Esophagus muscularis mucosa (tissue), 4 donors: ENCODE measurements around the gene ZNF423.

ENCODE experiments used
- CTCF ChIP-seq, 3 experiments: fragments of 200-600 bp in 2 of 3; fragments of 450-650 bp in 1 of 3; sonication (generic) in 2 of 3; IDR thresholded peaks; one replicate each; pipeline ENCODE4 v1.5.1; 2017 to 2019; ENCODE audit warnings: antibody characterized with exemption in 3 of 3, mild to moderate bottlenecking in 2 of 3, moderate library complexity in 1 of 3
- EP300 ChIP-seq: sonication (generic); formaldehyde crosslinking; IDR thresholded peaks from one replicate; pipeline ENCODE4 v1.6.1; 2017; ENCODE audit warnings: antibody characterized with exemption
- POLR2A ChIP-seq: fragments of 450-650 bp; IDR thresholded peaks from one replicate; pipeline ENCODE4 v1.6.1; 2017; ENCODE audit warnings: antibody characterized with exemption, moderate library complexity, mild to moderate bottlenecking, low read depth

- no peak for TF ChIP-seq EP300
- no peak for TF ChIP-seq POLR2A
- no peak for TF ChIP-seq CTCF (IDR thresholded peaks at IDR 0.05)
These were observed 26.0 kb upstream of the ZNF423 start for GRCh38 chr16:49881890-49882289.
